CD14-positive monocyte (primary cell): ENCODE data around the gene FBF1. TPM values are rescaled to one million over a fixed set of nuclear protein-coding genes. Genes with fewer than 3 reads are reported as not detected.

Experiments used
- DNase-seq, 3 donors: peaks; one replicate each; pipeline ENCODE4 v3.0.0-alpha.2; 2011 to 2022
- H2AFZ ChIP-seq: 2 replicates; pipeline ENCODE4 v1.6.0; 2012; ENCODE audit warnings: mild to moderate bottlenecking, low read depth, low read length, inconsistent platforms; ENCODE audit not compliant: insufficient read depth, poor library complexity, severe bottlenecking
- H3K27ac ChIP-seq, 2 donors: 1 replicate in 1 of 2; 2 replicates in 1 of 2; pipeline ENCODE4 v1.5.1; 2012 to 2013; ENCODE audit warnings: low read length in 2 of 2, control low read depth in 1 of 2, inconsistent platforms in 1 of 2, low read depth in 1 of 2, mild to moderate bottlenecking in 1 of 2
- H3K27me3 ChIP-seq, 2 donors: one replicate each; pipeline versions ENCODE4 v1.6.0 to v1.6.1; 2011 to 2013; ENCODE audit warnings: low read length in 2 of 2; ENCODE audit not compliant: control insufficient read depth in 2 of 2, insufficient read depth in 2 of 2
- H3K36me3 ChIP-seq, 2 donors: replicated peaks in 1 of 2; 1 replicate in 1 of 2; 2 replicates in 1 of 2; pipeline versions ENCODE4 v1.5.1 to v1.6.1; 2012 to 2013; ENCODE audit warnings: low read length in 2 of 2, control low read depth in 1 of 2, inconsistent platforms in 1 of 2, mild to moderate bottlenecking in 1 of 2; ENCODE audit not compliant: insufficient read depth in 2 of 2, control insufficient read depth in 1 of 2
- H3K4me1 ChIP-seq, 2 donors: 1 replicate in 1 of 2; 2 replicates in 1 of 2; pipeline versions ENCODE4 v1.5.1 to v1.6.1; 2012 to 2013; ENCODE audit warnings: low read length in 2 of 2, control low read depth in 1 of 2, inconsistent platforms in 1 of 2, mild to moderate bottlenecking in 1 of 2, moderate library complexity in 1 of 2; ENCODE audit not compliant: insufficient read depth in 2 of 2, control insufficient read depth in 1 of 2
- H3K4me2 ChIP-seq: replicated peaks from 2 replicates; pipeline ENCODE3; 2012; ENCODE audit warnings: low read length, moderate library complexity, mild to moderate bottlenecking; ENCODE audit not compliant: poor library complexity, severe bottlenecking; ENCODE audit errors: extremely low read depth
- H3K4me3 ChIP-seq, 3 experiments: fragments of 200-600 bp in 1 of 3; sonication (generic) in 1 of 3; replicated peaks in 1 of 3; 1 replicate in 2 of 3; 2 replicates in 1 of 3; pipeline ENCODE4 v1.5.1; 2011 to 2013; ENCODE audit warnings: low read length in 3 of 3, mild to moderate bottlenecking in 3 of 3, control low read depth in 2 of 3, low read depth in 2 of 3, inconsistent platforms in 1 of 3, moderate library complexity in 1 of 3
- H3K79me2 ChIP-seq: 2 replicates; pipeline ENCODE4 v1.6.0; 2012; ENCODE audit warnings: mild to moderate bottlenecking, control low read depth, inconsistent platforms, low read length, moderate library complexity; ENCODE audit not compliant: insufficient read depth
- H3K9ac ChIP-seq: 2 replicates; pipeline ENCODE4 v1.6.0; 2017; ENCODE audit warnings: low read length, mild to moderate bottlenecking; ENCODE audit not compliant: insufficient read depth, poor library complexity, severe bottlenecking
- H3K9me3 ChIP-seq, 2 donors: replicated peaks in 1 of 2; 1 replicate in 1 of 2; 2 replicates in 1 of 2; pipeline versions ENCODE4 v1.5.1 to v1.6.1; 2012 to 2013; ENCODE audit warnings: low read length in 2 of 2, control low read depth in 1 of 2; ENCODE audit not compliant: control insufficient read depth in 1 of 2, insufficient read depth in 1 of 2
- H4K20me1 ChIP-seq: 2 replicates; pipeline ENCODE4 v1.6.0; 2012; ENCODE audit warnings: mild to moderate bottlenecking, low read length, control low read depth, moderate library complexity; ENCODE audit not compliant: insufficient read depth
- H3K27ac Mint-ChIP-seq, 7 donors: one replicate each; pipeline ENCODE4 v1.8.0; 2020; ENCODE audit warnings: mild to moderate bottlenecking in 7 of 7, mixed read lengths in 7 of 7, moderate library complexity in 6 of 7, inconsistent platforms in 2 of 7
- H3K27me3 Mint-ChIP-seq, 3 donors: one replicate each; pipeline ENCODE4 v1.8.0; 2021 to 2022; ENCODE audit warnings: low read depth in 3 of 3, mild to moderate bottlenecking in 3 of 3, mixed read lengths in 3 of 3, moderate library complexity in 3 of 3, inconsistent platforms in 1 of 3
- H3K36me3 Mint-ChIP-seq, 2 donors: one replicate each; pipeline ENCODE4 v1.8.0; 2020; ENCODE audit warnings: mixed read lengths in 2 of 2, inconsistent platforms in 1 of 2, mild to moderate bottlenecking in 1 of 2
- H3K4me1 Mint-ChIP-seq: one replicate; pipeline ENCODE4 v1.8.0; 2020; ENCODE audit warnings: mild to moderate bottlenecking, mixed read lengths
- H3K4me3 Mint-ChIP-seq, 2 donors: one replicate each; pipeline ENCODE4 v1.8.0; 2020; ENCODE audit warnings: mild to moderate bottlenecking in 2 of 2, mixed read lengths in 2 of 2, moderate library complexity in 1 of 2
- H3K9me3 Mint-ChIP-seq, 7 donors: one replicate each; pipeline ENCODE4 v1.8.0; 2020 to 2022; ENCODE audit warnings: mixed read lengths in 7 of 7, mild to moderate bottlenecking in 6 of 7, moderate library complexity in 6 of 7, inconsistent platforms in 2 of 7
- WGBS: methylation state at CpG from one replicate; pipeline ENCODE4 v1.1.5; 2013; ENCODE audit warnings: missing lambda C conversion rate; ENCODE audit not compliant: insufficient coverage; 5-methylcytosine and 5-hydroxymethylcytosine counted together
- intact Hi-C, 2 donors: fragments of 100-400 bp; cut with micrococcal nuclease; formaldehyde crosslinking; loops; one replicate each; pipeline versions ENCODE4 v1.15.0 to v1.15.1; 2023
- polyA plus RNA-seq, 3 donors: library from polyadenylated mRNA; depleted of rRNA in 1 of 3; unstranded in 2 of 3; stranded (reverse) in 1 of 3; fragments of 300-500 nt in 2 of 3; fragments of >200 nt in 1 of 3; fragmentation: Illumina TruSeq in 2 of 3; gene quantifications; 1 replicate in 2 of 3; 2 replicates in 1 of 3; pipeline ENCODE4 v1.2.3, GENCODE V29; 2012 to 2021
- TF ChIP-seq, protein P1 (sequence below): fragments of 200-600 bp; IDR thresholded peaks from one replicate; pipeline ENCODE4 v1.8.0; 2022; ENCODE audit warnings: antibody characterized with exemption, mild to moderate bottlenecking

The FBF1 gene
- polyA plus RNA-seq, 3 donors: 0.32 to 4.4 (median 0.62) TPM

DNA sequence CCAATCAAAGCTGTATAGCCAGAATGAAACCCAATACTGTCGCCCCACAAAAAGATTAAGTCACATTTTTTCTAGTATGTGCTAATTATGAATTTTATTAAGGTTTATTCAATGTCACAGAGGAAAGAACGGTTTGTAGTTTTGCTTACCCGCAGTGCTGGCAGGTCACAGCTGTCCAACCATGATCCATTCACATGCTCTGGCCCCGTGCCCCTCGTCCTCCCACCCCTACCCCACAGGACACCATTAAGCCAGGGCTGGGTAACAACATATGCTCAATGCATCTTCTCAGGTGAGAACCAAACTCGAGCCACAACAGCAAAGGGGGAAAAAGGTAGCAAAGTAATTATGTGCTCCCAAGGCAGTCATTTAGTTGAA lies 589 bp upstream of the FBF1 start:
- peak overlapping the region; percentile 86 to 89 for H3K4me3 Mint-ChIP-seq
- H3K36me3 Mint-ChIP-seq: peaks cover 26% of the 10 kb centered on the region in 2 donors
- Histone ChIP-seq H3K27me3 (no peaks in the 10 kb centered on the region), H3K4me2 (peak overlapping the region; percentile 87), H3K4me3 (peak overlapping the region in 2 of 3 experiments; percentile 24 to 84), H2AFZ (no peak overlapping the region), H3K4me1 (peaks cover 11 to 16% of the 10 kb centered on the region in 2 donors), H3K27ac (no peak overlapping the region), H3K9ac (peak overlapping the region; percentile 69), H3K9me3 (no peaks in the 10 kb centered on the region), H3K36me3 (peaks cover 23 to 33% of the 10 kb centered on the region in 2 donors), H4K20me1 (no peaks in the 10 kb centered on the region), H3K79me2 (no peaks in the 10 kb centered on the region)
- intact Hi-C loops: loop anchor here in 1 of 2 donors (5.0 kb wide), 1 partner anchor 39 kb away; the partner anchor contains the start of gene MRPL38
- H3K27ac Mint-ChIP-seq: peak overlapping the region in 6 of 7 donors; percentile 54 to 90 (median 72)
- TF ChIP-seq, protein P1, sequence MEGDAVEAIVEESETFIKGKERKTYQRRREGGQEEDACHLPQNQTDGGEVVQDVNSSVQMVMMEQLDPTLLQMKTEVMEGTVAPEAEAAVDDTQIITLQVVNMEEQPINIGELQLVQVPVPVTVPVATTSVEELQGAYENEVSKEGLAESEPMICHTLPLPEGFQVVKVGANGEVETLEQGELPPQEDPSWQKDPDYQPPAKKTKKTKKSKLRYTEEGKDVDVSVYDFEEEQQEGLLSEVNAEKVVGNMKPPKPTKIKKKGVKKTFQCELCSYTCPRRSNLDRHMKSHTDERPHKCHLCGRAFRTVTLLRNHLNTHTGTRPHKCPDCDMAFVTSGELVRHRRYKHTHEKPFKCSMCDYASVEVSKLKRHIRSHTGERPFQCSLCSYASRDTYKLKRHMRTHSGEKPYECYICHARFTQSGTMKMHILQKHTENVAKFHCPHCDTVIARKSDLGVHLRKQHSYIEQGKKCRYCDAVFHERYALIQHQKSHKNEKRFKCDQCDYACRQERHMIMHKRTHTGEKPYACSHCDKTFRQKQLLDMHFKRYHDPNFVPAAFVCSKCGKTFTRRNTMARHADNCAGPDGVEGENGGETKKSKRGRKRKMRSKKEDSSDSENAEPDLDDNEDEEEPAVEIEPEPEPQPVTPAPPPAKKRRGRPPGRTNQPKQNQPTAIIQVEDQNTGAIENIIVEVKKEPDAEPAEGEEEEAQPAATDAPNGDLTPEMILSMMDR: no peak
- no peaks in the 10 kb centered on the region for H3K9me3 Mint-ChIP-seq
- no peak for DNase-seq
- peaks cover 0 to 6% (median 2%) of the 10 kb centered on the region in 3 donors for H3K27me3 Mint-ChIP-seq
- H3K4me1 Mint-ChIP-seq: peaks cover 13% of the 10 kb centered on the region
- WGBS: 90% methylated on average over 2 of the region's 6 CpGs

GRCh38 chr17:75937652-75938051 lies 3.2 kb downstream of the FBF1 start:
- Histone ChIP-seq H3K4me3 (no peak overlapping the region), H3K27me3 (no peaks in the 10 kb centered on the region), H4K20me1 (no peaks in the 10 kb centered on the region), H3K27ac (no peak overlapping the region), H3K79me2 (no peaks in the 10 kb centered on the region), H3K9ac (no peak overlapping the region), H3K4me1 (peaks cover 11 to 16% of the 10 kb centered on the region in 2 donors), H2AFZ (no peak overlapping the region), H3K36me3 (no peaks in the 10 kb centered on the region), H3K4me2 (no peak overlapping the region), H3K9me3 (no peaks in the 10 kb centered on the region)
- peaks cover 2 to 3% of the 10 kb centered on the region in 2 donors for H3K36me3 Mint-ChIP-seq
- H3K27me3 Mint-ChIP-seq: peaks cover 0 to 8% (median 5%) of the 10 kb centered on the region in 3 donors
- TF ChIP-seq, protein P1: no peak
- H3K4me1 Mint-ChIP-seq: peaks cover 13% of the 10 kb centered on the region
- no peak overlapping the region for H3K4me3 Mint-ChIP-seq
- intact Hi-C loops: no loop called here
- DNase-seq: no peak
- H3K9me3 Mint-ChIP-seq: peaks cover 0 to 2% (median 0%) of the 10 kb centered on the region in 7 donors
- 85% methylated on average over 10 of the region's 13 CpGs for WGBS
- no peak overlapping the region for H3K27ac Mint-ChIP-seq
